H1 (cell line): ENCODE data around the gene IFI27L1. TPM values are rescaled to one million over a fixed set of nuclear protein-coding genes. Genes with fewer than 3 reads are reported as not detected.

ENCODE experiments used
- CTCF ChIA-PET: fragments of 300-600 bp; sonication (Branson Sonifier 250); formaldehyde crosslinking; loops from one replicate; lab custom pipeline; 2021; ENCODE audit not compliant: partially characterized antibody; lab: Charles Lee
- POLR2A ChIA-PET: fragments of 300-600 bp; sonication (Branson Sonifier 250); formaldehyde crosslinking; loops from one replicate; lab custom pipeline; 2021; ENCODE audit warnings: inconsistent platforms; ENCODE audit not compliant: partially characterized antibody; lab: Charles Lee
- DNase-seq, 2 experiments: peaks; one replicate each; pipeline versions ENCODE4 v3.0.0 to v3.0.0-alpha.2; 2010 to 2022; ENCODE audit warnings: low spot score in 2 of 2, low read depth in 1 of 2, mixed read lengths in 1 of 2
- FAIRE-seq: peaks from 2 replicates; lab custom pipeline; 2011; peaks lifted over from hg19 to GRCh38; lab: Jason Lieb, UNC
- H2AFZ ChIP-seq: 2 replicates; pipeline ENCODE4 v1.8.1; 2012; ENCODE audit warnings: low read length, inconsistent platforms
- H2AK5ac ChIP-seq: 2 replicates; pipeline ENCODE4 v1.6.1; 2013; ENCODE audit warnings: low read depth, low read length
- H2BK120ac ChIP-seq: replicated peaks from 2 replicates; pipeline ENCODE3; 2013; ENCODE audit warnings: low read depth, low read length, inconsistent platforms
- H2BK12ac ChIP-seq: 2 replicates; pipeline ENCODE4 v1.6.1; 2013; ENCODE audit warnings: low read depth, low read length
- H2BK15ac ChIP-seq: 2 replicates; pipeline ENCODE4 v1.6.1; 2013; ENCODE audit warnings: low read length
- H2BK20ac ChIP-seq: 2 replicates; pipeline ENCODE4 v1.6.1; 2013; ENCODE audit warnings: low read length
- H2BK5ac ChIP-seq: 2 replicates; pipeline ENCODE4 v1.6.1; 2013; ENCODE audit warnings: low read depth, low read length
- H3K14ac ChIP-seq: 2 replicates; pipeline ENCODE4 v1.6.1; 2013; ENCODE audit warnings: inconsistent platforms; ENCODE audit not compliant: insufficient read length
- H3K18ac ChIP-seq: 2 replicates; pipeline ENCODE4 v1.6.1; 2013; ENCODE audit warnings: low read length; ENCODE audit errors: extremely low read depth
- H3K23ac ChIP-seq: 2 replicates; pipeline ENCODE4 v1.6.1; 2013; ENCODE audit warnings: inconsistent platforms; ENCODE audit not compliant: insufficient read length
- H3K23me2 ChIP-seq: 2 replicates; pipeline ENCODE4 v1.6.1; 2013; ENCODE audit warnings: low read depth, low read length
- H3K27ac ChIP-seq: 2 replicates; pipeline ENCODE4 v1.6.1; 2011; ENCODE audit warnings: low read depth, low read length, inconsistent platforms
- H3K27me3 ChIP-seq, 4 experiments: replicated peaks in 1 of 4; 1 replicate in 1 of 4; 2 replicates in 3 of 4; pipeline versions ENCODE4 v1.6.1 to v1.8.1; 2011 to 2013; ENCODE audit warnings: low read length in 3 of 4, mild to moderate bottlenecking in 3 of 4, inconsistent platforms in 2 of 4, mixed read lengths in 2 of 4, moderate library complexity in 1 of 4; ENCODE audit not compliant: control insufficient read depth in 3 of 4, insufficient read depth in 3 of 4; ENCODE audit errors: extremely low read depth in 1 of 4
- H3K36me3 ChIP-seq, 4 experiments: 2 replicates each; pipeline versions ENCODE4 v1.6.1 to v1.8.1; 2011 to 2013; ENCODE audit warnings: mild to moderate bottlenecking in 4 of 4, low read length in 3 of 4, moderate library complexity in 2 of 4, control low read depth in 1 of 4, inconsistent platforms in 1 of 4; ENCODE audit not compliant: insufficient read depth in 4 of 4, control insufficient read depth in 2 of 4
- H3K4ac ChIP-seq: replicated peaks from 2 replicates; pipeline ENCODE3; 2013; ENCODE audit warnings: low read length, low read depth, mixed read lengths, inconsistent platforms; ENCODE audit not compliant: insufficient read length
- H3K4me1 ChIP-seq, 4 experiments: replicated peaks in 1 of 4; 1 replicate in 1 of 4; 2 replicates in 3 of 4; pipeline versions ENCODE4 v1.6.1 to v1.8.1; 2011 to 2013; ENCODE audit warnings: low read length in 3 of 4, inconsistent platforms in 2 of 4, mixed read lengths in 1 of 4; ENCODE audit not compliant: insufficient read depth in 4 of 4, control insufficient read depth in 3 of 4
- H3K4me2 ChIP-seq, 2 experiments: 2 replicates each; pipeline versions ENCODE4 v1.6.1 to v1.8.1; 2011 to 2013; ENCODE audit warnings: low read depth in 2 of 2, low read length in 2 of 2, control low read depth in 1 of 2, inconsistent platforms in 1 of 2, mild to moderate bottlenecking in 1 of 2; ENCODE audit not compliant: insufficient read depth in 1 of 2
- H3K4me3 ChIP-seq, 4 experiments: fragments of 200-600, 300-600 bp in 1 of 4; sonication (generic), shearing (Covaris generic), sonication (Bioruptor Twin) in 1 of 4; 2 replicates each; pipeline versions ENCODE4 v1.5.1 to v1.8.1; 2011 to 2016; ENCODE audit warnings: low read length in 4 of 4, low read depth in 3 of 4, control low read depth in 2 of 4, inconsistent platforms in 2 of 4, mild to moderate bottlenecking in 2 of 4, mixed read lengths in 1 of 4, moderate library complexity in 1 of 4; ENCODE audit not compliant: insufficient read depth in 2 of 4; ENCODE audit errors: extremely low read depth in 1 of 4
- H3K56ac ChIP-seq: replicated peaks from 2 replicates; pipeline ENCODE3; 2013; ENCODE audit warnings: low read depth, mild to moderate bottlenecking, mixed read lengths, low read length, inconsistent platforms; ENCODE audit not compliant: insufficient read length
- H3K79me1 ChIP-seq: 2 replicates; pipeline ENCODE4 v1.6.1; 2013; ENCODE audit warnings: low read depth, low read length, control low read depth
- H3K79me2 ChIP-seq, 2 experiments: 2 replicates each; pipeline versions ENCODE4 v1.6.1 to v1.8.1; 2012 to 2013; ENCODE audit warnings: low read length in 2 of 2, mild to moderate bottlenecking in 2 of 2, inconsistent platforms in 1 of 2; ENCODE audit not compliant: insufficient read depth in 2 of 2, control insufficient read depth in 1 of 2
- H3K9ac ChIP-seq, 4 experiments: replicated peaks in 1 of 4; 1 replicate in 1 of 4; 2 replicates in 3 of 4; pipeline versions ENCODE4 v1.6.1 to v1.8.1; 2011 to 2013; ENCODE audit warnings: low read depth in 3 of 4, low read length in 3 of 4, control low read depth in 2 of 4, mild to moderate bottlenecking in 2 of 4, moderate library complexity in 2 of 4, inconsistent platforms in 1 of 4; ENCODE audit errors: extremely low read depth in 1 of 4
- H3K9me3 ChIP-seq, 2 experiments: 2 replicates each; pipeline versions ENCODE4 v1.6.1 to v1.8.1; 2012 to 2013; ENCODE audit warnings: mild to moderate bottlenecking in 2 of 2, moderate library complexity in 2 of 2, control low read depth in 1 of 2, inconsistent platforms in 1 of 2, low read depth in 1 of 2, low read length in 1 of 2, mixed read lengths in 1 of 2; ENCODE audit not compliant: insufficient read depth in 2 of 2
- H4K20me1 ChIP-seq, 2 experiments: replicated peaks in 1 of 2; 2 replicates each; pipeline versions ENCODE3 to v1.8.1; 2011 to 2013; ENCODE audit warnings: inconsistent platforms in 2 of 2, low read length in 2 of 2, mild to moderate bottlenecking in 1 of 2; ENCODE audit not compliant: insufficient read depth in 2 of 2, control insufficient read depth in 1 of 2
- H4K5ac ChIP-seq: 2 replicates; pipeline ENCODE4 v1.6.1; 2013; ENCODE audit warnings: low read length, low read depth, mixed read lengths, inconsistent platforms; ENCODE audit not compliant: insufficient read length
- H4K8ac ChIP-seq: 2 replicates; pipeline ENCODE4 v1.8.0; 2013; ENCODE audit warnings: mild to moderate bottlenecking, moderate library complexity, low read length, inconsistent platforms; ENCODE audit not compliant: insufficient read depth; ENCODE audit errors: extremely low read depth
- H4K91ac ChIP-seq: replicated peaks from 2 replicates; pipeline ENCODE3; 2013; ENCODE audit warnings: low read length, mixed read lengths, inconsistent platforms; ENCODE audit not compliant: insufficient read length
- KDM5A ChIP-seq: fragments of 200-600 bp; IDR thresholded peaks from 2 replicates; pipeline ENCODE4 v1.7.1; 2012; ENCODE audit warnings: mild to moderate bottlenecking, low read length, inconsistent platforms, mixed read lengths
- NRF1 ChIP-seq: IDR thresholded peaks from 2 replicates; pipeline ENCODE4 v1.6.1; 2011; ENCODE audit warnings: mild to moderate bottlenecking, low read depth, low read length, improper control_type of control experiment
- SAP30 ChIP-seq: fragments of 300-600 bp; sonication (generic); IDR thresholded peaks from 2 replicates; pipeline ENCODE4 v1.7.1; 2012; ENCODE audit warnings: low read length, moderate library complexity, mild to moderate bottlenecking, inconsistent platforms; ENCODE audit not compliant: insufficient read depth, insufficient replicate concordance
- SIX5 ChIP-seq: IDR thresholded peaks from 2 replicates; pipeline ENCODE4 v1.6.1; 2011; ENCODE audit warnings: mild to moderate bottlenecking, low read depth, low read length
- SP4 ChIP-seq: IDR thresholded peaks from 2 replicates; pipeline ENCODE4 v1.6.1; 2012; ENCODE audit warnings: low read length, inconsistent platforms
- TAF7 ChIP-seq: optimal IDR thresholded peaks from 2 replicates; pipeline ENCODE3; 2011; ENCODE audit warnings: low read depth, mild to moderate bottlenecking, inconsistent platforms, low read length, moderate library complexity, borderline replicate concordance
- ZNF274 ChIP-seq: IDR thresholded peaks from 2 replicates; pipeline ENCODE4 v1.7.0; 2012; ENCODE audit warnings: low read length, borderline replicate concordance; ENCODE audit errors: extremely low read depth
- WGBS, 2 experiments: shearing (Covaris generic) in 1 of 2; methylation state at CpG; one replicate each; pipeline versions ENCODE4 v1.1.6 to v1.1.7; 2013 to 2015; ENCODE audit warnings: low lambda C conversion rate in 2 of 2, mixed read lengths in 2 of 2, inconsistent platforms in 1 of 2, low coverage in 1 of 2, missing lambda C conversion rate in 1 of 2; ENCODE audit not compliant: insufficient replicate concordance in 2 of 2, insufficient coverage in 1 of 2, insufficient read length in 1 of 2; ENCODE audit errors: extremely low coverage in 1 of 2, missing lambda C conversion rate in 1 of 2; 5-methylcytosine and 5-hydroxymethylcytosine counted together
- polyA plus RNA-seq, 7 experiments: library from polyadenylated mRNA; depleted of rRNA in 3 of 7; stranded (reverse) in 5 of 7; unstranded in 2 of 7; fragments of >200 nt in 5 of 7; fragments of 200-250 nt in 2 of 7; gene quantifications; 1 replicate in 5 of 7; 2 replicates in 1 of 7; 4 replicates in 1 of 7; pipeline versions ENCODE4 v1.2.1 to v1.2.3, GENCODE V29; 2011 to 2013; ENCODE audit warnings: missing spikeins in 2 of 7, mixed read lengths in 2 of 7
- total RNA-seq: library from RNA; stranded (reverse); fragmentation: NEBNext Ultra II Directional; extraction: Animal tissue kit (Norgen Biotek cat#: 25700); gene quantifications from 2 replicates; pipeline ENCODE4 v1.2.1, GENCODE V29; 2021
- TF ChIP-seq, protein P1 (sequence below): IDR thresholded peaks from 2 replicates; pipeline ENCODE4 v1.6.1; 2012; ENCODE audit warnings: inconsistent platforms

IFI27L1 gene
- total and polyA plus RNA-seq, 2 of the 8 experiments (the other 6 are each of a cell fraction or from before 2014, with no cell fraction given): 21.2 to 30.5 TPM

DNA sequence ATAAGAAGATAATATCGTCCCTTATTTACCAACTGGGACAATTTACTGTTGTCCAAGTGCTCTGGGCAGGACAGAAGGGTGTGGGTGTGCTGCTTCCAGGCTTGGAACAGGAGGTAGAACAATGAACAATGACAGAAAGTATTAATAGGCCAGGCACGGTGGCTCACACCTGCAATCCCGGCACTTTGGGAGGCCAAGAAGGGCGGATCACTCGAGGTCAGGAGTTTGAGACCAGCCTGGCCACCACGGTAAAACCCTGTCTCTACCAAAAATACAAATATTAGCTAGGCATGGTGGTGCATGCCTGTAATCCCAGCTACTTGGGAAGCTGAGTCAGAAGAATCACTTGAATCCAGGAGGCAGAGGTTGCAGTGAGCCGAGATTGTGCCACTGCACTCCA is 32.0 kb downstream of the IFI27L1 start:
- Histone ChIP-seq H2BK5ac (no peak overlapping the region), H4K91ac (no peak overlapping the region), H3K4me1 (peaks cover 0 to 5% (median under 1%) of the 10 kb centered on the region in 4 experiments; a peak in 2 of 7 replicates), H2BK20ac (no peak overlapping the region), H3K27ac (no peak overlapping the region), H3K9ac (no peak overlapping the region), H4K20me1 (no peaks in the 10 kb centered on the region), H3K79me1 (no peaks in the 10 kb centered on the region), H2BK120ac (no peak overlapping the region), H3K9me3 (no peaks in the 10 kb centered on the region), H4K8ac (no peak overlapping the region), H3K4me2 (no peak overlapping the region), H2BK15ac (no peak overlapping the region), H2AFZ (no peak overlapping the region), H2AK5ac (no peak overlapping the region), H3K79me2 (no peaks in the 10 kb centered on the region), H3K56ac (no peak overlapping the region), H4K5ac (no peak overlapping the region), H3K14ac (no peak overlapping the region), H3K36me3 (no peaks in the 10 kb centered on the region), H3K27me3 (no peaks in the 10 kb centered on the region; a peak in 1 of 7 replicates), H3K4ac (no peak overlapping the region), H3K23ac (no peak overlapping the region), H3K18ac (no peak overlapping the region), H2BK12ac (no peak overlapping the region), H3K23me2 (no peaks in the 10 kb centered on the region), H3K4me3 (no peak overlapping the region)
- no peak for DNase-seq
- ChIA-PET CTCF (interaction anchor here (0.5 to 1.7 kb wide), 3 partner anchors 13 to 48 kb away, joined by 4 to 5 read pairs (median 4); no protein-coding TSS in a partner anchor), POLR2A (no interaction called here)
- TF ChIP-seq ZNF274 (no peak), SP4 (no peak), NRF1 (no peak), SAP30 (no peak), TAF7 (no peak), KDM5A (no peak), SIX5 (no peak)
- TF ChIP-seq, protein P1, sequence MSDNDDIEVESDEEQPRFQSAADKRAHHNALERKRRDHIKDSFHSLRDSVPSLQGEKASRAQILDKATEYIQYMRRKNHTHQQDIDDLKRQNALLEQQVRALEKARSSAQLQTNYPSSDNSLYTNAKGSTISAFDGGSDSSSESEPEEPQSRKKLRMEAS: no peak
- no peak for FAIRE-seq
- 93% methylated on average over 7 of the region's 7 CpGs; no CpG with 5 or more reads in 1 of the 2 experiments for WGBS, 2 experiments
